ENCODE results near the gene MRS2. TPM values are rescaled to one million over a fixed set of nuclear protein-coding genes. Genes with fewer than 3 reads are reported as not detected.

MRS2 gene
- total and polyA plus RNA-seq, 8 donors, result 27.3 to 33.2 (median 31.7) TPM

- H3K27ac ChIP-seq, result no peak overlapping the region
- DNase-seq, result no peak
- no peak for TF ChIP-seq CTCF (IDR thresholded peaks at IDR 0.05)
- no peaks in the 10 kb centered on the region for H3K4me1 ChIP-seq
- no peaks in the 10 kb centered on the region for H3K36me3 ChIP-seq
- H3K27me3 ChIP-seq, result no peaks in the 10 kb centered on the region
- intact Hi-C loops (cut with DNase I), result loop anchor here in 1 of 2 donors (10.0 kb wide), 1 partner anchor 101 kb away; no protein-coding TSS in a partner anchor
- no peak for ATAC-seq
- H3K4me3 ChIP-seq, result no peak overlapping the region
- no peaks in the 10 kb centered on the region for H3K9me3 ChIP-seq
Observed at GRCh38 chr6:24385536-24386269, 17.0 kb upstream of the MRS2 start.

GRCh38 chr6:24387818-24388217 lies 14.9 kb upstream of the MRS2 start:
- TF ChIP-seq CTCF (IDR thresholded peaks at IDR 0.05), result no peak
- intact Hi-C loops (cut with DNase I), result loop anchor here in 1 of 2 donors (10.0 kb wide), 1 partner anchor 103 kb away; no protein-coding TSS in a partner anchor
- DNase-seq, result no peak

DNA sequence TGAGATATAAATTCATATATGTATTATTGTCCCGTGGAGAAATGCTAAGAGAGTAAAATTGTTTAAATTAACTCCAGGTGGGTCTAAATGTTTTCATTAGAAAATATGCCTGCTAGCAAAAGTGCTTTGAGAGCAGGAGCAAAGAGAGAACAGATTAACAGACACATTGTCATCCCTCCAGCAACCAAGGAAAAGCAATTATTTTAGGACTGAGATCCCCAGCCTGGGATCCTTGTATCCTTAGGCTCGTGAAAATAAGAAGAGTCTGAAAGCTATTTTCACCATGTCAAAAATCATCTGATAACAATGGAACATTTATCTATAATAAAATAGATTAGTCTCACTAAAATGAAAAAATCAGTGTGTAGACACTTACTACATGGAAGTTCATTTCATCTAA lies 11.5 kb upstream of the MRS2 start:
- intact Hi-C loops (cut with DNase I), result no loop called here
- H3K36me3 ChIP-seq, result no peaks in the 10 kb centered on the region
- H3K4me1 ChIP-seq, result no peaks in the 10 kb centered on the region
- no peak for DNase-seq
- TF ChIP-seq CTCF (IDR thresholded peaks at IDR 0.05), result no peak
- H3K9me3 ChIP-seq, result no peaks in the 10 kb centered on the region
- no peak overlapping the region for H3K27ac ChIP-seq
- no peak overlapping the region for H3K4me3 ChIP-seq
- no peak for ATAC-seq
- no peaks in the 10 kb centered on the region for H3K27me3 ChIP-seq

More at GRCh38 chr6:24387818-24388217, 14.9 kb upstream of the MRS2 start:
- no peaks in the 10 kb centered on the region for H3K27me3 ChIP-seq
- no peak overlapping the region for H3K4me3 ChIP-seq
- no peak for ATAC-seq
- no peaks in the 10 kb centered on the region for H3K4me1 ChIP-seq
- no peaks in the 10 kb centered on the region for H3K9me3 ChIP-seq
- H3K27ac ChIP-seq, result no peak overlapping the region
- no peaks in the 10 kb centered on the region for H3K36me3 ChIP-seq

GRCh38 chr6:24391756-24392405 lies 10.9 kb upstream of the MRS2 start:
- intact Hi-C loops (cut with DNase I), result no loop called here
- H3K36me3 ChIP-seq, result no peaks in the 10 kb centered on the region
- no peaks in the 10 kb centered on the region for H3K27me3 ChIP-seq
- H3K27ac ChIP-seq, result no peak overlapping the region
- no peak overlapping the region for H3K4me3 ChIP-seq
- DNase-seq (no peak), ATAC-seq (no peak)
- no peaks in the 10 kb centered on the region for H3K9me3 ChIP-seq
- H3K4me1 ChIP-seq, result no peaks in the 10 kb centered on the region
- TF ChIP-seq CTCF (IDR thresholded peaks at IDR 0.05), result no peak

- no peak overlapping the region for H3K27ac ChIP-seq
- no peak for TF ChIP-seq CTCF (IDR thresholded peaks at IDR 0.05)
Observed at GRCh38 chr6:24394061-24394779, 8.5 kb upstream of the MRS2 start.

More at GRCh38 chr6:24394061-24394779, 8.5 kb upstream of the MRS2 start:
- ATAC-seq (no peak), DNase-seq (no peak)
- no peaks in the 10 kb centered on the region for H3K36me3 ChIP-seq
- no peaks in the 10 kb centered on the region for H3K9me3 ChIP-seq
- H3K4me1 ChIP-seq, result no peaks in the 10 kb centered on the region
- no peak overlapping the region for H3K4me3 ChIP-seq
- H3K27me3 ChIP-seq, result peaks cover 0 to 8% of the 10 kb centered on the region in 2 donors
- intact Hi-C loops (cut with DNase I), result no loop called here
